ENCODE results near the gene MAGEA8.
"Not testable (repeated sequence)": the region's sequence is repeated elsewhere in the genome, so short reads cannot be mapped to it uniquely, and the experiment has no call there.

Gene MAGEA8

DNA sequence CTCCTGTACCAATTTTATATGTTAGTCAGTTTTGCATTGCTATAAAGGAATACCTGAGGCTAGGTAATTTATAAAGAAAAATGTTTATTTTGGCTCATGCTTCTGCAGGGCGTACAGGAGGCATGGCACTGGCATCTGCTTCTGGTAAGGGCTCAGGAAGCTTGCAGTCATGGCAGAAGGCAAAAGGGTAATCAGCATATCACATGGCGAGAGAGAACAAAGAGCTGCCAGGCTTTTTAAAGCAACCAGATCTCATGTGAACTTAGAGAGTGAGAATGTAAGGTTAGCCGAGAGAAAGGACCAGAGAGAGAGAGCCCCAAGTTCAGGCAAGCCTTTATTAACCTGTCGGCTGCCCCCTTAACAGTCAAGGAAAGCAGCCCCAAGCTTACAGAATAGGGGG, 42.9 kb downstream of the MAGEA8 start:
- H3K36me3 Mint-ChIP-seq (ENCODE audit: low read depth); H3K4me3 Mint-ChIP-seq; H3K27ac Mint-ChIP-seq; H3K9me3 Mint-ChIP-seq; H3K27me3 Mint-ChIP-seq; intact Hi-C loops (cut with micrococcal nuclease); H3K4me1 Mint-ChIP-seq (ENCODE audit: low read depth): not testable (repeated sequence)

DNA sequence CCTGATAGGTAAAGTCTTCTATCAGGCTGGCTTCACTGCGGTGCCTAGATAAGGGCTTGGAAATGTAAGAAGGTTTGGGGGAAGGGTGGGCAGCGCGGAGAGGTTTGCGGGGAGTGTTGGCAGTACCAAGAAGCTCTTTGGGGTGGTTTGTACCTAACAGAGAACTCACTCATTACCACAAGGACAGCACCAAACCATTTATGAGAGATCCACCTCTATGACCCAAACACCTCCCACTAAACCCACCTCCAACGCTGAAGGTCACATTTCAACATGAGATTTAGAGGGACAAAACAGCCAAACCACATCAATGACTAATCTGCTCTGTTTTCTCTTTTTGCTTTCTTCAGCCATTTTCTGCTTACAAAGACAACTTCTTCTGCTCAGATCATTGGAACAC, 43.5 kb downstream of the MAGEA8 start:
- H3K27ac Mint-ChIP-seq; intact Hi-C loops (cut with micrococcal nuclease); H3K9me3 Mint-ChIP-seq; H3K4me3 Mint-ChIP-seq; H3K36me3 Mint-ChIP-seq (ENCODE audit: low read depth); H3K4me1 Mint-ChIP-seq (ENCODE audit: low read depth); H3K27me3 Mint-ChIP-seq: not testable (repeated sequence)

DNA sequence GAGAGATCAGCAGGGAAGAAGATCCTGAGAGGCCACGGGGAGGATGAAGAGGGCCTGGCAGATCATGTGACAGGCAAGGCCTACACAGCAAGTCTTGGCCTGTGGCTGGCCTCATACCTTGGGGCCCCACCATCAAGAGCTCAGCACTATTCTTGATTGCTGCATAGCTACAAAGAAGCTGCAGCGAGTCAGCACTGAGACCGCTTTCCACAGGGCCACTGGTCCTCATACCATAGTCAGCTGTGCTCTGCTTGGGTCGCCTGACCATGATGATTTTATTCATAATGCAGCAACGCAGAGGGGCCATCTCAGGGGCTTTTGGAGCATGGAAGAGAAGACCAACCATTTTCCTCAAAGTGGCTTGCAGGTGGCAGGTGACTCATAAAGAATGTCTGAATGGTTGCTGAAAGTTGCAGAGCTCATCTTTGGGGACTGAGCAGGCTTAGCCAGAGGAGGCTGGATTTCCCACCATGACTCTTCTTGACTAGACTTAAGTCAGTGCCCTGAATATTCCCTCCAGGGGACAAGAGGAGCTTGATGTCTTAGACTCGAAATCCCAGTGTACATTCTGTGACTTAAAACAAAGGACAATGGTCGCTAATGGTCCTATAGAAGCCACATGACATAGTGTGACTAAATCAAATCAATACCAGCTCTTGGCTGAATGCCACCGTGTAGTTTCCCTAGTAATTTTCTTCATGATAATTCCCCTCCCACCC, 46.4 kb downstream of the MAGEA8 start:
- H3K27me3 Mint-ChIP-seq; H3K36me3 Mint-ChIP-seq (ENCODE audit: low read depth); H3K4me1 Mint-ChIP-seq (ENCODE audit: low read depth); H3K27ac Mint-ChIP-seq; H3K9me3 Mint-ChIP-seq; intact Hi-C loops (cut with micrococcal nuclease); H3K4me3 Mint-ChIP-seq: not testable (repeated sequence)

DNA sequence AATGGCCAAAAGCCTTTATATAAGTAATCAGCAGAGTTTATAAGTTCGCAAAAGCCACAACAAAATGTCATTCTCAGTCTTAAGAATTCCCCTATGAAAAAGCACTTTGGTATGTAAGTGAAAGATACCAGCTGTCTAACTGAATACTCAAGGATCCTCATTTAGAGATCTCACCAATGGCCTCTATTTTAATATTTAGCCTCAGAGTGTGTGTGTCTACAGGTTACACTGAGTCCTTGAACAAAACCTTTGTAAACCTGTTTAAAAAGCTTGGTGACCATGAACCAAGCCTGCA, 46.9 kb downstream of the MAGEA8 start:
- H3K4me3 Mint-ChIP-seq; H3K27ac Mint-ChIP-seq; H3K36me3 Mint-ChIP-seq (ENCODE audit: low read depth); H3K27me3 Mint-ChIP-seq; intact Hi-C loops (cut with micrococcal nuclease); H3K9me3 Mint-ChIP-seq; H3K4me1 Mint-ChIP-seq (ENCODE audit: low read depth): not testable (repeated sequence)

DNA sequence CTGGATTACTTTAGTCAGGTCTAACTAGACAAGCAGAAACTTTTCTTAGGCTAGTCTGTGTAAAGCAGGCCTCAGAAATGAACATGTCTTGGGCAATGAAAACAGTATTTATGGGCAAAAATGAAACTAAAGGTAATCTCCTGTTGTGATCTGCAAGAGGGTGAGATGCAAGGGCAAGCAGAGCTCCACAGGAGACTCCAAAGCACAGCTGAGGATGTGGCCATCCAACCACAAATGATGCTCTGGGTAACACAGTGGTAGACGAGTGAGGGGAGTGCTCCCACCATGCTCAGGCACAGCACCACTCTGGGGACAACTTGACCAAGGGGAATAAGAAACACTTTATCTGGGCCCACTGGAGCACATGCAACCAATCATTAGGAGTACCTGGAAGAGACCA, 47.7 kb downstream of the MAGEA8 start:
- H3K9me3 Mint-ChIP-seq; H3K27ac Mint-ChIP-seq; H3K36me3 Mint-ChIP-seq (ENCODE audit: low read depth); H3K4me3 Mint-ChIP-seq; H3K4me1 Mint-ChIP-seq (ENCODE audit: low read depth); intact Hi-C loops (cut with micrococcal nuclease); H3K27me3 Mint-ChIP-seq: not testable (repeated sequence)

DNA sequence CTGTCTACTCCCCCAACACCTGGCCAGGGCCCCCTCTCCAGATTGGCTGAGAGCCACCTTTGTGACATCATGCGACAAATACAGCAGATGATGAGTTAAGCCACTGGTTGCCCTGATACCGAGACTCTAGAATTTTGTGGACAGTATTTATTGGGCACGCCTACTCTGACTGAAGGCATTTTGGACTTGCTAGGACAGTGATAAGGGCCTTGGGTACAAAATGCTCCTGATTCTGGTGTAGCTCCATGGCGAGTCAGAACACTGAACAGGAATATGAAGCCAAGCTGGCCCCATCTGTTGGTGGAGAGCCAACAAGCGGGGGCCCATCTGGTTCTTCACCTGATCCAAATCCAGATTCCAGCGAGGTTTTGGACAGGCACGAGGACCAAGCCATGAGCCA, 48.4 kb downstream of the MAGEA8 start, which contains the start of gene HSFX4:
Gene HSFX4 (plus strand): TSS at position 174 of the 400 bp plus-strand sequence. CDS start 72 bp downstream, at position 246.
- H3K4me3 Mint-ChIP-seq; H3K4me1 Mint-ChIP-seq (ENCODE audit: low read depth); H3K9me3 Mint-ChIP-seq; H3K27ac Mint-ChIP-seq; intact Hi-C loops (cut with micrococcal nuclease); H3K27me3 Mint-ChIP-seq: not testable (repeated sequence)
- H3K36me3 Mint-ChIP-seq (ENCODE audit: low read depth): peaks cover 15% of the 10 kb centered on the region

DNA sequence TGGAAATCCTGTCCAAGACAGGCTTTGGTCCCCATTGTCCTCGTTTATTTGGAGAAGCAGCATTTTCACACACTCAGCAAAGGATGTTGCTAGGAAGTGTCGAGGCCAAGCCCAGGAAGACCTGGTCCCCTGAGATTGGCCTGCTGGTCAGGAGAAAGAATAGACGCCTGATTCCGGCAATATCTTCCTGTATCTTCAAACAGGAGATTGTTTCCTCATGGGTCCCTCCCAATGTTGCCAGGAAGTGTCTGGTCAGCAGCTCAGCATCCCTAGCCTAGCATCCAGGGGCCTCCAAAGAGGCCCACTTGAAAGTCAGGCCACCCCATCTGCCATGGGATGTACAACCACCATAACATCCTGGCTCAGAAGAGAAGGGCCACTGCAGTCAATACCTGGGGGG, 50.4 kb downstream of the MAGEA8 start:
- intact Hi-C loops (cut with micrococcal nuclease): not testable (repeated sequence)

DNA sequence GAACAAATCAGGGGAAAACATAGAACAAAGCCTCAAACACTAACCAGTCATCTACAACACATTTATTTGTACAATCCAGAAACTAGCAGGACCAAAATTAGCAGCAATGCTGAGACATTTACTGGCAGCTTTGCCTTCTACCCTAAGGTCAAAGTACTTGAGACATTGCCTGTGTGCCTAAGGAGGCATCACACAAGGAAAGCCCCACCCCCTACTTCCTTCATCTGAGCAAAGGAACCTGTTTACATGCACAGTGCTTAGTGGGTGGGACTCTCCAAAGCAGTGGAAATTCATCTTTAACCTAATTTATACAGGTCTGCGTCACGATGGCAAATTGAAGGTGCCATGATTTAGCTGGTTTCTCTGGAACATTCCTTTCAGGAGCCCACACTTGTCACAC, 51.2 kb downstream of the MAGEA8 start:
- H3K9me3 Mint-ChIP-seq; H3K27me3 Mint-ChIP-seq; intact Hi-C loops (cut with micrococcal nuclease): not testable (repeated sequence)

More for the DNA sequence above, 50.4 kb downstream of the MAGEA8 start:
- not testable (repeated sequence) for H3K4me3 Mint-ChIP-seq; H3K27me3 Mint-ChIP-seq; H3K9me3 Mint-ChIP-seq; H3K27ac Mint-ChIP-seq; H3K4me1 Mint-ChIP-seq (ENCODE audit: low read depth)
- peaks cover 30% of the 10 kb centered on the region for H3K36me3 Mint-ChIP-seq (ENCODE audit: low read depth)

DNA sequence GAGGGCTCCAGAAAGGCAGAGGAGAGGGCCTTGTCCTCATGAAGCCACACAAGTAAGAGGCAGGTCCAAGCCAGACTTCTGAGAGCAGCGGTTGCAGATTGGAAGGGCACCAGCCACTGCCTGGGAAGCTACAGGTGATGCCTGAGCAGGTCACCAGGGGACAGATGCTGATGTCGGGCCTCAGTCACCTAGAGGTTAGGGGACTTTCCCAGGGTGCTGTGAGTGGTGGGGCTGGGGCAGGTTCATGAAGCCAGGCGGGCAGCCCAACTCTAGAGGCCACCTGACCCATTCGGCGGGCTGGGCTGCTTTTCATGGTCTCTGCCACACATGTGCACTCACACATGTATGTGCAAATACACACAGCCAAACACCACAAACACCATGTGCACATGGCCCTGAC, 52.0 kb downstream of the MAGEA8 start:
- H3K4me1 Mint-ChIP-seq (ENCODE audit: low read depth); intact Hi-C loops (cut with micrococcal nuclease); H3K9me3 Mint-ChIP-seq; H3K27ac Mint-ChIP-seq; H3K4me3 Mint-ChIP-seq; H3K27me3 Mint-ChIP-seq: not testable (repeated sequence)
- peaks cover 30% of the 10 kb centered on the region for H3K36me3 Mint-ChIP-seq (ENCODE audit: low read depth)

More for the DNA sequence above, 51.2 kb downstream of the MAGEA8 start:
- H3K4me1 Mint-ChIP-seq (ENCODE audit: low read depth); H3K4me3 Mint-ChIP-seq; H3K27ac Mint-ChIP-seq: not testable (repeated sequence)
- peaks cover 30% of the 10 kb centered on the region for H3K36me3 Mint-ChIP-seq (ENCODE audit: low read depth)

DNA sequence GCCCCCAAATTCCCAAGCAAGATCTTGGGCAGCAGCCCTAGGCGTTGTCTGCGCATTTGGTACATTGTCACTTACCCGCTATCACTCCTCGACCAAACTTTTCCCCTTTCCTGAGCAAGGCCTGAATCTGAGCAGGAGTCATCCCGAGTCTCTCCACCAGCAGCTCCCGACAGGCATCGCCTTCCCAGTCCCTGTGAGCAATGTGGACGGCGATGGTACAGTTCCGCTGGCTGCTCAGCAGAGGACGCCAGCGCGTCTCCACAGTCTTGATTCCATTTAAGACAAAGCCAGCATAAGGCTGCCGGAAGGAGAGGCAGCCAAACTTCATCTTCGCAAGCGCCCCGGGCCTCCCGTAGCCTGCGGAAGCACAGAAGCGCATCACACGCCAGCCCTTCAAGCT, 52.6 kb downstream of the MAGEA8 start:
- intact Hi-C loops (cut with micrococcal nuclease); H3K9me3 Mint-ChIP-seq; H3K4me1 Mint-ChIP-seq (ENCODE audit: low read depth); H3K4me3 Mint-ChIP-seq; H3K27ac Mint-ChIP-seq; H3K27me3 Mint-ChIP-seq: not testable (repeated sequence)
- peaks cover 30% of the 10 kb centered on the region for H3K36me3 Mint-ChIP-seq (ENCODE audit: low read depth)

Data from dendritic cell treated with granulocyte-macrophage colony-stimulating factor and Interleukin-4, amounts not matched to agents 40 ng/mL and 50 ng/mL, for 4 days (primary cell).